ENCODE data around the gene ADAM8.

DNA sequence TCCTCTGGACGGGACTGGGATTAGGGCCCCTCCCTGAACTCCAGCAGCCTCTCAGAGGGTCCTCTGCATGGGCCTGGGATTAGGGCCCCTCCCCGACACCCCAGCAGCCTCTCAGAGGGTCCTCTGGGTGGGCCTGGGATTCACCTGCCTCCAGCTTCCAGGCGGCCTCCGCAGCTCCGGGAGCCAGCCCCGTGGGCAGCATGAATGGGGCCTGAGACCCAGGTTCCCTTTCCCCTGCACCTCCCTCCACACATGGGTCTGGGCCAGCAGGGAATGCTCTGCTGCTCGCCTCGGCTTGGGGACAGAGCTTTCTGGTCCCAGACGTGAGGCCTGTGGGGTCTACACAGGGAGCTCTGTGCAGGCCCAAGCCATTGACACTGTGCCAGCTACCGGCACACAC lies 26.5 kb upstream of the ADAM8 start:
- TF ChIP-seq, protein P1, sequence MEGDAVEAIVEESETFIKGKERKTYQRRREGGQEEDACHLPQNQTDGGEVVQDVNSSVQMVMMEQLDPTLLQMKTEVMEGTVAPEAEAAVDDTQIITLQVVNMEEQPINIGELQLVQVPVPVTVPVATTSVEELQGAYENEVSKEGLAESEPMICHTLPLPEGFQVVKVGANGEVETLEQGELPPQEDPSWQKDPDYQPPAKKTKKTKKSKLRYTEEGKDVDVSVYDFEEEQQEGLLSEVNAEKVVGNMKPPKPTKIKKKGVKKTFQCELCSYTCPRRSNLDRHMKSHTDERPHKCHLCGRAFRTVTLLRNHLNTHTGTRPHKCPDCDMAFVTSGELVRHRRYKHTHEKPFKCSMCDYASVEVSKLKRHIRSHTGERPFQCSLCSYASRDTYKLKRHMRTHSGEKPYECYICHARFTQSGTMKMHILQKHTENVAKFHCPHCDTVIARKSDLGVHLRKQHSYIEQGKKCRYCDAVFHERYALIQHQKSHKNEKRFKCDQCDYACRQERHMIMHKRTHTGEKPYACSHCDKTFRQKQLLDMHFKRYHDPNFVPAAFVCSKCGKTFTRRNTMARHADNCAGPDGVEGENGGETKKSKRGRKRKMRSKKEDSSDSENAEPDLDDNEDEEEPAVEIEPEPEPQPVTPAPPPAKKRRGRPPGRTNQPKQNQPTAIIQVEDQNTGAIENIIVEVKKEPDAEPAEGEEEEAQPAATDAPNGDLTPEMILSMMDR (IDR thresholded peaks at IDR 0.05 in 4 of 5, conservative IDR thresholded peaks at IDR 0.05 in 1 of 5) = no peak
- TF ChIP-seq POLR2A (IDR thresholded peaks at IDR 0.05) = no peak
